ENCODE data around the gene ANKRD55.

ANKRD55 gene

GRCh38 chr5:56191656-56192055 lies 41.5 kb downstream of the ANKRD55 start:
- Histone ChIP-seq H3K9me3 (ENCODE audit: control insufficient read depth, low read length) (no peaks in the 10 kb centered on the region), H3K4me3 (ENCODE audit: insufficient read depth, low read depth, low read length) (no peak overlapping the region), H3K27me3 (ENCODE audit: control insufficient read depth, insufficient read depth, low read length, poor library complexity, severe bottlenecking) (no peaks in the 10 kb centered on the region), H3K4me1 (ENCODE audit: control insufficient read depth, insufficient read depth, low read length) (no peaks in the 10 kb centered on the region), H3K36me3 (ENCODE audit: control insufficient read depth, insufficient read depth, low read length) (no peaks in the 10 kb centered on the region), H3K27ac (ENCODE audit: insufficient read depth, low read depth, low read length, poor library complexity, severe bottlenecking) (no peak overlapping the region)
- 90 to 92% methylated on average over 3 of the region's 3 CpGs for whole genome bisulfite sequencing, 2 experiments

GRCh38 chr5:56190497-56190896 lies 42.6 kb downstream of the ANKRD55 start:
- Histone ChIP-seq H3K4me3 (ENCODE audit: insufficient read depth, low read depth, low read length) (no peak overlapping the region), H3K9me3 (ENCODE audit: control insufficient read depth, low read length) (no peaks in the 10 kb centered on the region), H3K27ac (ENCODE audit: insufficient read depth, low read depth, low read length, poor library complexity, severe bottlenecking) (no peak overlapping the region), H3K27me3 (ENCODE audit: control insufficient read depth, insufficient read depth, low read length, poor library complexity, severe bottlenecking) (no peaks in the 10 kb centered on the region), H3K4me1 (ENCODE audit: control insufficient read depth, insufficient read depth, low read length) (no peaks in the 10 kb centered on the region), H3K36me3 (ENCODE audit: control insufficient read depth, insufficient read depth, low read length) (no peaks in the 10 kb centered on the region)
- WGBS, 2 experiments = 89 to 93% methylated on average over 2 of the region's 2 CpGs

DNA sequence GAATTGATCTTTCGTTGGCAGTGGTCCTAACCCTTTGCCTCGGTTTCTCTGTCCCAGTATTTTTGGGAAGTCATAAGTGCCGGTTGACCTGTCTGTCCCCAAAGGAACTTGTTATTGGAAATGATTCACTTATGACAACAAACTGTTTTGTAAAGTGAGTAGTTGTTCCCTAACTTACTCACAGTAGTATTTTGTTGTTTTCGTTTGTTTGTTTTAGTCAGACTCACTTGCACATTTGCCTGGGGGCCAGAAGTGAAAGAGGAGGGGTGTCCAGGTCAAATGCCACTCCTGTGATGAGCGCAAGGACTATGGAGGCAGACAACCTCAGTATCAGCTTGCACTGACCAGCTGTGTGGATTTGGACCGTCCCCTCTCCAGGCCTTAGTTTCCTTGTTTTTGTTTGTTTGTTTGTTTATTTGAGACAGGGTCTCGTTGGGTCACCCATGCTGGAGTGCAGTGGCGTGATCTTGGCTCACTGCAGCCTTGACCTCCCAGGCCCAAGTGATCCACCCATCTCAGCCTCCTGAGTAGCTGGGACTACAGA lies 47.3 kb downstream of the ANKRD55 start:
- H3K36me3 ChIP-seq (ENCODE audit: control insufficient read depth, insufficient read depth, low read length) = no peaks in the 10 kb centered on the region
- no peaks in the 10 kb centered on the region for H3K27me3 ChIP-seq (ENCODE audit: control insufficient read depth, insufficient read depth, low read length, poor library complexity, severe bottlenecking)
- H3K4me3 ChIP-seq (ENCODE audit: insufficient read depth, low read depth, low read length) = no peak overlapping the region
- 91 to 96% methylated on average over 8 of the region's 8 CpGs for WGBS, 2 experiments
- no peaks in the 10 kb centered on the region for H3K9me3 ChIP-seq (ENCODE audit: control insufficient read depth, low read length)
- H3K4me1 ChIP-seq (ENCODE audit: control insufficient read depth, insufficient read depth, low read length) = no peaks in the 10 kb centered on the region
- H3K27ac ChIP-seq (ENCODE audit: insufficient read depth, low read depth, low read length, poor library complexity, severe bottlenecking) = no peak overlapping the region

DNA sequence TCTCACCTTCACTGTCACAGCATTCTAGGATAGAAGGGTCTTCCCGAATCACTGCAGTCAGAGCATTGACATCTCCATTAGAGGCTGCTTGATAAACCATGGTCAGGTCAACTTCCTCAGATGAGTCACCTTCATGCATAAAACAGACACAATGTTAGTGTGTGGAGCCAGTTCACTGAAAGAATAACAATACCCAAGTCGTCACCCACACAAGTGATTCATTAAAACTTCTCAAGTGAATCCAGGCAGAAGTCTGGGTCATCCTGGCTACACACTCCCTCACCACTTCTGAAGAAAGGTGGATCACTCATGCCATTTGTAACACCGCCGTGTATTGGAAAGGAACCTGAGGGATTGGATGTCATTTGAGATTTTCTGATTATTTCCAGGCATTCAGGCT lies 49.6 kb downstream of the ANKRD55 start:
- H3K9me3 ChIP-seq (ENCODE audit: control insufficient read depth, low read length) = no peaks in the 10 kb centered on the region
- 88 to 91% methylated on average over 4 of the region's 4 CpGs for WGBS, 2 experiments
- no peak overlapping the region for H3K27ac ChIP-seq (ENCODE audit: insufficient read depth, low read depth, low read length, poor library complexity, severe bottlenecking)
- H3K4me1 ChIP-seq (ENCODE audit: control insufficient read depth, insufficient read depth, low read length) = no peaks in the 10 kb centered on the region
- H3K36me3 ChIP-seq (ENCODE audit: control insufficient read depth, insufficient read depth, low read length) = no peaks in the 10 kb centered on the region
- H3K27me3 ChIP-seq (ENCODE audit: control insufficient read depth, insufficient read depth, low read length, poor library complexity, severe bottlenecking) = no peaks in the 10 kb centered on the region
- no peak overlapping the region for H3K4me3 ChIP-seq (ENCODE audit: insufficient read depth, low read depth, low read length)

GRCh38 chr5:56179442-56179841 lies 53.7 kb downstream of the ANKRD55 start:
- no peaks in the 10 kb centered on the region for H3K9me3 ChIP-seq (ENCODE audit: control insufficient read depth, low read length)
- H3K4me3 ChIP-seq (ENCODE audit: insufficient read depth, low read depth, low read length) = no peak overlapping the region
- WGBS, 2 experiments = 91 to 96% methylated on average over 2 of the region's 2 CpGs

DNA sequence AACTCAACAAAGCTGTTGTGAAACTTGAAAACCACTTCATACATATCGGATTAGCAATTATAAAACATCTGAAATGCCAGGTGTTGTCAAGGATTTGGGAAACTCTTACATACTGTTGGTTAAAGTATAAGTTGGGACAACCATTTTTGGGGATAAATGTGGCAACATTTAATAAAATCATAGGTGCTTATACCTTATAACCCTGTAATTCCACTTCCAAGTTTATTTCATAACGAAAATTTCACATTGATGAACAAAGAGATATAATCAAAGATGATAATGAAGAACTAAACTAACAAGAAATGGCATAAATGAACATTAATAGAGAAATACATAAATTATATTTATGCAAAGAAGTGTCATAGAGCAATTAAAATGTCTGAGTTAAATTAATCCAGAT lies 54.3 kb downstream of the ANKRD55 start:
- WGBS, 2 experiments = 100% methylated on average over 1 of the region's 2 CpGs; no CpG with 5 or more reads in 1 of the 2 experiments

More at GRCh38 chr5:56179442-56179841, 53.7 kb downstream of the ANKRD55 start:
- Histone ChIP-seq H3K27ac (ENCODE audit: insufficient read depth, low read depth, low read length, poor library complexity, severe bottlenecking) (no peak overlapping the region), H3K27me3 (ENCODE audit: control insufficient read depth, insufficient read depth, low read length, poor library complexity, severe bottlenecking) (no peaks in the 10 kb centered on the region), H3K36me3 (ENCODE audit: control insufficient read depth, insufficient read depth, low read length) (no peaks in the 10 kb centered on the region), H3K4me1 (ENCODE audit: control insufficient read depth, insufficient read depth, low read length) (no peaks in the 10 kb centered on the region)

GRCh38 chr5:56176871-56177533 lies 56.1 kb downstream of the ANKRD55 start:
- H3K4me1 ChIP-seq (ENCODE audit: control insufficient read depth, insufficient read depth, low read length) = no peaks in the 10 kb centered on the region
- H3K36me3 ChIP-seq (ENCODE audit: control insufficient read depth, insufficient read depth, low read length) = no peaks in the 10 kb centered on the region
- H3K4me3 ChIP-seq (ENCODE audit: insufficient read depth, low read depth, low read length) = no peak overlapping the region
- no peaks in the 10 kb centered on the region for H3K27me3 ChIP-seq (ENCODE audit: control insufficient read depth, insufficient read depth, low read length, poor library complexity, severe bottlenecking)
- no peak overlapping the region for H3K27ac ChIP-seq (ENCODE audit: insufficient read depth, low read depth, low read length, poor library complexity, severe bottlenecking)
- whole genome bisulfite sequencing, 2 experiments = 89 to 97% methylated on average over 4 of the region's 4 CpGs
- no peaks in the 10 kb centered on the region for H3K9me3 ChIP-seq (ENCODE audit: control insufficient read depth, low read length)

More for the DNA sequence above, 54.3 kb downstream of the ANKRD55 start:
- Histone ChIP-seq H3K27me3 (ENCODE audit: control insufficient read depth, insufficient read depth, low read length, poor library complexity, severe bottlenecking) (no peaks in the 10 kb centered on the region), H3K36me3 (ENCODE audit: control insufficient read depth, insufficient read depth, low read length) (no peaks in the 10 kb centered on the region), H3K4me3 (ENCODE audit: insufficient read depth, low read depth, low read length) (no peak overlapping the region), H3K4me1 (ENCODE audit: control insufficient read depth, insufficient read depth, low read length) (no peaks in the 10 kb centered on the region), H3K27ac (ENCODE audit: insufficient read depth, low read depth, low read length, poor library complexity, severe bottlenecking) (no peak overlapping the region), H3K9me3 (ENCODE audit: control insufficient read depth, low read length) (no peaks in the 10 kb centered on the region)

- H3K27me3 ChIP-seq (ENCODE audit: control insufficient read depth, insufficient read depth, low read length, poor library complexity, severe bottlenecking) = no peaks in the 10 kb centered on the region
- no peak overlapping the region for H3K4me3 ChIP-seq (ENCODE audit: insufficient read depth, low read depth, low read length)
- no peak overlapping the region for H3K27ac ChIP-seq (ENCODE audit: insufficient read depth, low read depth, low read length, poor library complexity, severe bottlenecking)
- no peaks in the 10 kb centered on the region for H3K4me1 ChIP-seq (ENCODE audit: control insufficient read depth, insufficient read depth, low read length)
- no peaks in the 10 kb centered on the region for H3K9me3 ChIP-seq (ENCODE audit: control insufficient read depth, low read length)
- no peaks in the 10 kb centered on the region for H3K36me3 ChIP-seq (ENCODE audit: control insufficient read depth, insufficient read depth, low read length)
- 96 to 98% methylated on average over 6 of the region's 6 CpGs for WGBS, 2 experiments
These were observed 56.9 kb downstream of the ANKRD55 start for GRCh38 chr5:56176155-56176798.

DNA sequence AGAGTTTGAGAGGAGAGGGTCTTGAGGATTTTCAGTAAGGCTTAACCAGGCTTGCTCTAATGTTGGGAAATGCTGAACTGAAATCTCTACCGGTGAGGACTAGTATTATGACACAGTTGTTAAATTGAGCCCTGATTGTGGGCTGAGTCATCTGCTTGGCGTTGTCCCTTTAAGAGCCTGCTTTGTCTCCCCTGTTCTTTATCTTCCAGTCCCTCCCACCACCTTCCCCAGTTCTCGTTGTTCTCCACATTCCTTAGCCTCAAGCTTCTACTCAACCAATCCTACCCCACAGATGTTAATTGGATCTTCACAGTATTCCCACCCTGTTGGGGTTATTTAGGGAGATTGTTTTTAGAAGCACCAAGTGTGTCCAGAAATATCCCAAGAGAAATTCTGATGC lies 57.6 kb downstream of the ANKRD55 start:
- Histone ChIP-seq H3K9me3 (ENCODE audit: control insufficient read depth, low read length) (no peaks in the 10 kb centered on the region), H3K27me3 (ENCODE audit: control insufficient read depth, insufficient read depth, low read length, poor library complexity, severe bottlenecking) (no peaks in the 10 kb centered on the region), H3K4me3 (ENCODE audit: insufficient read depth, low read depth, low read length) (no peak overlapping the region), H3K36me3 (ENCODE audit: control insufficient read depth, insufficient read depth, low read length) (no peaks in the 10 kb centered on the region), H3K4me1 (ENCODE audit: control insufficient read depth, insufficient read depth, low read length) (no peaks in the 10 kb centered on the region), H3K27ac (ENCODE audit: insufficient read depth, low read depth, low read length, poor library complexity, severe bottlenecking) (no peak overlapping the region)
- WGBS, 2 experiments = 18 to 27% methylated on average over 3 of the region's 3 CpGs

DNA sequence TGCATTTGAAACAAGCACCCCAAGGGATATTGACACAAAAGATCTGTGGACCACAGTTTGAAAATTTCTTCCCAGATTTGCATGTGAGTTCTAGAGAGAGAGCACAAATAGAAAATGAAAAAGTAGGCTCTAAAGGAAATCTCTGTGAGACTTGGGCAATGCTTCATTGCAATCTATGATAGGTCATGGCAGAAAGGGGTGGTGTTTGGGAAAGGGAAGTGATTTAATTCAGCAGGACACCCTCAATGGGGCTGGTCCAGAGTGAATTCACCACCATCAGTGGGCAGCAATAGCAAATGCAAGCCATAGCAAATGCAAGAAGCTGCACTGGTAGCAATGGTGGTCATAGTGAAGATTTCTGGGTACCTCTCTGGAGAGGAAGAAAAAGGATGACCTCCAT lies 58.1 kb downstream of the ANKRD55 start:
- no peaks in the 10 kb centered on the region for H3K27me3 ChIP-seq (ENCODE audit: control insufficient read depth, insufficient read depth, low read length, poor library complexity, severe bottlenecking)
- no peak overlapping the region for H3K4me3 ChIP-seq (ENCODE audit: insufficient read depth, low read depth, low read length)
- H3K4me1 ChIP-seq (ENCODE audit: control insufficient read depth, insufficient read depth, low read length) = no peaks in the 10 kb centered on the region

More for the DNA sequence above, 58.1 kb downstream of the ANKRD55 start:
- Histone ChIP-seq H3K36me3 (ENCODE audit: control insufficient read depth, insufficient read depth, low read length) (no peaks in the 10 kb centered on the region), H3K27ac (ENCODE audit: insufficient read depth, low read depth, low read length, poor library complexity, severe bottlenecking) (no peak overlapping the region), H3K9me3 (ENCODE audit: control insufficient read depth, low read length) (no peaks in the 10 kb centered on the region)
